GM12878 (cell line): ENCODE measurements around the gene MYH7B. TPM values are rescaled to one million over a fixed set of nuclear protein-coding genes. Genes with fewer than 3 reads are reported as not detected.

ENCODE experiments used
- ATAC-seq: fragments of 200-7000 bp; cut with Tn5 transposase; 3 replicates; pipeline ENCODE4 v1.9.1; 2020; ENCODE audit warnings: mild to moderate bottlenecking, moderate library complexity
- BruUV-seq: library from RNA; stranded (reverse); fragments of 400-500 nt; replicated peaks from 2 replicates; lab custom pipeline; 2021; lab: Mats Ljungman, UMichigan
- CTCF ChIA-PET: fragments of 300-600 bp; sonication (Branson Sonifier 250); formaldehyde crosslinking; extraction: SDS; loops from one replicate; lab custom pipeline; 2021; ENCODE audit warnings: inconsistent platforms; lab: Yijun Ruan, JAX
- POLR2A ChIA-PET: fragments of 350-600 bp; formaldehyde crosslinking; extraction: SDS; loops from one replicate; lab custom pipeline; 2021; ENCODE audit warnings: inconsistent platforms; lab: Charles Lee
- RAD21 ChIA-PET: fragments of 300-600 bp; sonication (Branson Sonifier 250); formaldehyde crosslinking; loops from one replicate; lab custom pipeline; 2023; ENCODE audit warnings: antibody characterized with exemption; ENCODE audit not compliant: unreplicated experiment; lab: Charles Lee
- SMC1A ChIA-PET: fragments of 300-600 bp; sonication (Branson Sonifier 250); formaldehyde crosslinking; loops from one replicate; lab custom pipeline; 2023; ENCODE audit not compliant: unreplicated experiment, uncharacterized antibody; lab: Charles Lee
- DNase-seq: peaks from one replicate; pipeline ENCODE4 v3.0.0-alpha.2; 2011; ENCODE audit warnings: low read depth, low spot score
- FAIRE-seq: peaks from 3 replicates; lab custom pipeline; 2011; peaks lifted over from hg19 to GRCh38; lab: Jason Lieb, UNC
- H2AFZ ChIP-seq: 2 replicates; pipeline ENCODE4 v1.6.0; 2011; ENCODE audit warnings: low read depth, low read length, control low read depth; ENCODE audit not compliant: control insufficient read depth
- H3K27ac ChIP-seq: 2 replicates; pipeline ENCODE4 v1.5.1; 2011; ENCODE audit warnings: control low read depth; ENCODE audit not compliant: control insufficient read depth, insufficient read depth
- H3K27me3 ChIP-seq, 2 experiments: replicated peaks in 1 of 2; 2 replicates each; pipeline versions ENCODE4 v1.6.0 to v1.6.1; 2011; ENCODE audit warnings: low read length in 1 of 2; ENCODE audit not compliant: control insufficient read depth in 2 of 2, insufficient read depth in 2 of 2
- H3K36me3 ChIP-seq, 2 experiments: 2 replicates each; pipeline ENCODE4 v1.5.1; 2011; ENCODE audit warnings: low read length in 1 of 2; ENCODE audit not compliant: control insufficient read depth in 2 of 2, insufficient read depth in 2 of 2
- H3K4me1 ChIP-seq: 2 replicates; pipeline ENCODE4 v1.6.1; 2011; ENCODE audit warnings: mild to moderate bottlenecking, low read length, moderate library complexity, mixed read lengths; ENCODE audit not compliant: control insufficient read depth, insufficient read depth
- H3K4me2 ChIP-seq: 2 replicates; pipeline ENCODE4 v1.6.0; 2011; ENCODE audit warnings: control low read depth; ENCODE audit not compliant: control insufficient read depth, insufficient read depth
- H3K4me3 ChIP-seq: fragments of 200-600 bp; sonication (generic); 2 replicates; pipeline ENCODE4 v1.5.1; 2016
- H3K79me2 ChIP-seq: 2 replicates; pipeline ENCODE4 v1.6.0; 2011; ENCODE audit warnings: low read length; ENCODE audit not compliant: control insufficient read depth, insufficient read depth
- H3K9ac ChIP-seq: 2 replicates; pipeline ENCODE4 v1.8.0; 2011; ENCODE audit warnings: low read length, control low read depth, mixed read lengths; ENCODE audit not compliant: control insufficient read depth, insufficient read depth
- H3K9me3 ChIP-seq: replicated peaks from 3 replicates; pipeline ENCODE4 v1.5.1; 2011; ENCODE audit warnings: mild to moderate bottlenecking, low read length; ENCODE audit not compliant: control insufficient read depth, insufficient read depth
- H4K20me1 ChIP-seq: 2 replicates; pipeline ENCODE4 v1.6.0; 2011; ENCODE audit not compliant: control insufficient read depth, insufficient read depth
- BACH1 ChIP-seq: fragments of 450-650 bp; IDR thresholded peaks from 2 replicates; pipeline ENCODE4 v1.6.1; 2017; ENCODE audit warnings: mild to moderate bottlenecking, borderline replicate concordance
- FOXM1 ChIP-seq: IDR thresholded peaks from 2 replicates; pipeline ENCODE4 v1.6.1; 2012; ENCODE audit warnings: low read depth, mild to moderate bottlenecking, inconsistent platforms, low read length, moderate library complexity
- IKZF1 ChIP-seq: fragments of 450-650 bp; conservative IDR thresholded peaks from 2 replicates; pipeline ENCODE4 v1.6.1; 2017; ENCODE audit warnings: antibody characterized with exemption, mild to moderate bottlenecking
- NR2C1 ChIP-seq: fragments of 450-650 bp; IDR thresholded peaks from 2 replicates; pipeline ENCODE4 v1.6.1; 2017; ENCODE audit warnings: antibody characterized with exemption, mild to moderate bottlenecking, moderate library complexity
- RAD21 ChIP-seq: IDR thresholded peaks from 2 replicates; pipeline ENCODE4 v1.6.1; 2011; ENCODE audit warnings: mild to moderate bottlenecking, low read depth, low read length, moderate library complexity; ENCODE audit not compliant: insufficient read depth
- RELA ChIP-seq: fragments of 450-650 bp; IDR thresholded peaks from 2 replicates; pipeline ENCODE4 v1.8.0; 2014; ENCODE audit warnings: borderline replicate concordance; ENCODE audit not compliant: partially characterized antibody
- SMAD1 ChIP-seq: fragments of 450-650 bp; IDR thresholded peaks from 2 replicates; pipeline ENCODE4 v1.6.1; 2018; ENCODE audit warnings: mild to moderate bottlenecking, low read depth; ENCODE audit not compliant: partially characterized antibody
- TCF3 ChIP-seq: IDR thresholded peaks from 2 replicates; pipeline ENCODE4 v1.6.1; 2012; ENCODE audit warnings: low read depth, mild to moderate bottlenecking, low read length, borderline replicate concordance; ENCODE audit not compliant: insufficient read depth
- TCF7 ChIP-seq: IDR thresholded peaks from 2 replicates; pipeline ENCODE4 v1.6.1; 2014; ENCODE audit warnings: antibody characterized with exemption, borderline replicate concordance
- ZNF207 ChIP-seq: fragments of 450-650 bp; IDR thresholded peaks from 2 replicates; pipeline ENCODE4 v1.6.1; 2014; ENCODE audit warnings: antibody characterized with exemption, mild to moderate bottlenecking, borderline replicate concordance
- ZNF384 ChIP-seq: IDR thresholded peaks from 2 replicates; pipeline ENCODE4 v1.6.1; 2012; ENCODE audit warnings: low read depth, mild to moderate bottlenecking, low read length, improper control_type of control experiment, borderline replicate concordance
- WGBS: methylation state at CpG from one replicate; pipeline ENCODE4 v1.1.6; 2016; ENCODE audit warnings: low lambda C conversion rate; ENCODE audit not compliant: insufficient replicate concordance, insufficient coverage; ENCODE audit errors: missing lambda C conversion rate; 5-methylcytosine and 5-hydroxymethylcytosine counted together
- in situ Hi-C: fragments of 300-500 bp; cut with MboI; formaldehyde crosslinking; loops from 9 replicates; pipeline ENCODE4 v1.14.3; 2018; ENCODE audit warnings: mixed read lengths
- intact Hi-C: fragments of 100-400 bp; cut with micrococcal nuclease; formaldehyde crosslinking; loops from one replicate; pipeline ENCODE4 v1.14.2; 2022; ENCODE audit not compliant: unreplicated experiment
- polyA plus RNA-seq, 11 experiments: library from polyadenylated mRNA; depleted of rRNA in 4 of 11; unstranded in 6 of 11; stranded (reverse) in 5 of 11; fragments of >200 nt; fragmentation: Nextera tagmentation in 4 of 11; fragmentation: Illumina TruSeq in 1 of 11; extraction: Ambion mirVana in 4 of 11; extraction: Trizol in 1 of 11; gene quantifications; 1 replicate in 1 of 11; 2 replicates in 10 of 11; pipeline versions ENCODE4 v1.2.1 to v1.2.3, GENCODE V29; 2011 to 2016; ENCODE audit warnings: inconsistent platforms in 2 of 11, missing spikeins in 2 of 11, low read depth in 1 of 11
- total RNA-seq, 4 experiments: library from RNA; depleted of rRNA in 3 of 4; stranded (reverse); fragments of >200 nt in 3 of 4; fragmentation: Illumina TruSeq in 1 of 4; extraction: Trizol in 1 of 4; gene quantifications; 2 replicates each; pipeline versions ENCODE4 v1.2.1 to v1.2.3, GENCODE V29; 2013 to 2021
- TF ChIP-seq, protein P1 (sequence below): fragments of 450-650 bp; formaldehyde crosslinking; IDR thresholded peaks from 2 replicates; pipeline ENCODE4 v1.5.0; 2022; ENCODE audit warnings: mild to moderate bottlenecking, missing genetic modification characterization
- TF ChIP-seq, protein P2 (sequence below): fragments of 450-650 bp; IDR thresholded peaks from 2 replicates; pipeline ENCODE4 v1.6.1; 2017; ENCODE audit warnings: low read depth, mild to moderate bottlenecking, moderate library complexity
- TF ChIP-seq, protein P3 (sequence below): IDR thresholded peaks from 2 replicates; pipeline ENCODE4 v1.6.1; 2011; ENCODE audit warnings: borderline replicate concordance, low read depth, mild to moderate bottlenecking, moderate library complexity, mixed read lengths, low read length; ENCODE audit not compliant: insufficient read depth; ENCODE audit errors: extremely low read length
- TF ChIP-seq, protein P4 (sequence below): fragments of 450-650 bp; IDR thresholded peaks from 2 replicates; pipeline ENCODE4 v1.6.1; 2017; ENCODE audit warnings: mild to moderate bottlenecking
- TF ChIP-seq, protein P5 (sequence below): IDR thresholded peaks from 2 replicates; pipeline ENCODE4 v1.6.1; 2011; ENCODE audit warnings: low read depth, mild to moderate bottlenecking, low read length, moderate library complexity, borderline replicate concordance; ENCODE audit errors: extremely low read depth

The MYH7B gene
- total and polyA plus RNA-seq, 10 of the 15 experiments (the other 5 are each of a cell fraction or from before 2014, with no cell fraction given) = 0.01 to 0.40 (median 0.20) TPM; not detected in 3

DNA sequence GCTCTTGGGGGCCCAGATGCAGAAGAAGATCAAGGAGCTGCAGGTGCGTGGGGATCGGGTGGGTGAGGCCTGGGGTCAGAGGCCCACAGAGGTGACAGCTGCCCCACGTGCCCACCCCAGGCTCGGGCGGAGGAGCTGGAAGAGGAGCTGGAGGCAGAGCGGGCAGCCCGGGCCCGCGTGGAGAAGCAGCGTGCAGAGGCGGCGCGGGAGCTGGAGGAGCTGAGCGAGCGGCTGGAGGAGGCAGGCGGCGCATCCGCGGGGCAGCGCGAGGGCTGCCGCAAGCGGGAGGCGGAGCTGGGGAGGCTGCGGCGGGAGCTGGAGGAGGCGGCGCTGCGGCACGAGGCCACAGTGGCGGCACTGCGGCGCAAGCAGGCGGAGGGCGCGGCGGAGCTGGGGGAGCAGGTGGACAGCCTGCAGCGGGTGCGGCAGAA, 41.5 kb downstream of the MYH7B start:
- ChIA-PET RAD21 (no interaction called here), CTCF (no interaction called here), POLR2A (interaction anchor here (0.6 kb wide), 1 partner anchor 135 kb away, joined by 3 read pairs; no protein-coding TSS in a partner anchor), SMC1A (no interaction called here)
- no TSS peak for BruUV-seq
- Histone ChIP-seq H3K4me2 (no peak overlapping the region), H4K20me1 (no peaks in the 10 kb centered on the region), H3K4me3 (no peak overlapping the region), H3K27ac (no peak overlapping the region), H3K36me3 (peaks cover 0 to 19% of the 10 kb centered on the region in 2 experiments; a peak in 3 of 4 replicates), H3K27me3 (no peaks in the 10 kb centered on the region), H3K79me2 (no peaks in the 10 kb centered on the region), H3K9me3 (no peaks in the 10 kb centered on the region), H2AFZ (no peak overlapping the region), H3K9ac (no peak overlapping the region), H3K4me1 (no peaks in the 10 kb centered on the region)
- FAIRE-seq (no peak), DNase-seq (no peak), ATAC-seq (no peak)
- in situ Hi-C loops (no loop called here), intact Hi-C loops (no loop called here)
- 96% methylated on average over 29 of the region's 39 CpGs for WGBS
- TF ChIP-seq ZNF207 (no peak), RAD21 (no peak), IKZF1 (no peak), ZNF384 (no peak), TCF7 (no peak), FOXM1 (no peak), TCF3 (no peak), SMAD1 (no peak), BACH1 (no peak), RELA (no peak), NR2C1 (no peak)
- TF ChIP-seq, protein P1, sequence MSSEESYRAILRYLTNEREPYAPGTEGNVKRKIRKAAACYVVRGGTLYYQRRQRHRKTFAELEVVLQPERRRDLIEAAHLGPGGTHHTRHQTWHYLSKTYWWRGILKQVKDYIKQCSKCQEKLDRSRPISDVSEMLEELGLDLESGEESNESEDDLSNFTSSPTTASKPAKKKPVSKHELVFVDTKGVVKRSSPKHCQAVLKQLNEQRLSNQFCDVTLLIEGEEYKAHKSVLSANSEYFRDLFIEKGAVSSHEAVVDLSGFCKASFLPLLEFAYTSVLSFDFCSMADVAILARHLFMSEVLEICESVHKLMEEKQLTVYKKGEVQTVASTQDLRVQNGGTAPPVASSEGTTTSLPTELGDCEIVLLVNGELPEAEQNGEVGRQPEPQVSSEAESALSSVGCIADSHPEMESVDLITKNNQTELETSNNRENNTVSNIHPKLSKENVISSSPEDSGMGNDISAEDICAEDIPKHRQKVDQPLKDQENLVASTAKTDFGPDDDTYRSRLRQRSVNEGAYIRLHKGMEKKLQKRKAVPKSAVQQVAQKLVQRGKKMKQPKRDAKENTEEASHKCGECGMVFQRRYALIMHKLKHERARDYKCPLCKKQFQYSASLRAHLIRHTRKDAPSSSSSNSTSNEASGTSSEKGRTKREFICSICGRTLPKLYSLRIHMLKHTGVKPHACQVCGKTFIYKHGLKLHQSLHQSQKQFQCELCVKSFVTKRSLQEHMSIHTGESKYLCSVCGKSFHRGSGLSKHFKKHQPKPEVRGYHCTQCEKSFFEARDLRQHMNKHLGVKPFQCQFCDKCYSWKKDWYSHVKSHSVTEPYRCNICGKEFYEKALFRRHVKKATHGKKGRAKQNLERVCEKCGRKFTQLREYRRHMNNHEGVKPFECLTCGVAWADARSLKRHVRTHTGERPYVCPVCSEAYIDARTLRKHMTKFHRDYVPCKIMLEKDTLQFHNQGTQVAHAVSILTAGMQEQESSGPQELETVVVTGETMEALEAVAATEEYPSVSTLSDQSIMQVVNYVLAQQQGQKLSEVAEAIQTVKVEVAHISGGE (CRISPR knock-in tag) = no peak
- TF ChIP-seq, protein P2, sequence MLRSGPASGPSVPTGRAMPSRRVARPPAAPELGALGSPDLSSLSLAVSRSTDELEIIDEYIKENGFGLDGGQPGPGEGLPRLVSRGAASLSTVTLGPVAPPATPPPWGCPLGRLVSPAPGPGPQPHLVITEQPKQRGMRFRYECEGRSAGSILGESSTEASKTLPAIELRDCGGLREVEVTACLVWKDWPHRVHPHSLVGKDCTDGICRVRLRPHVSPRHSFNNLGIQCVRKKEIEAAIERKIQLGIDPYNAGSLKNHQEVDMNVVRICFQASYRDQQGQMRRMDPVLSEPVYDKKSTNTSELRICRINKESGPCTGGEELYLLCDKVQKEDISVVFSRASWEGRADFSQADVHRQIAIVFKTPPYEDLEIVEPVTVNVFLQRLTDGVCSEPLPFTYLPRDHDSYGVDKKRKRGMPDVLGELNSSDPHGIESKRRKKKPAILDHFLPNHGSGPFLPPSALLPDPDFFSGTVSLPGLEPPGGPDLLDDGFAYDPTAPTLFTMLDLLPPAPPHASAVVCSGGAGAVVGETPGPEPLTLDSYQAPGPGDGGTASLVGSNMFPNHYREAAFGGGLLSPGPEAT = no peak
- TF ChIP-seq, protein P3, sequence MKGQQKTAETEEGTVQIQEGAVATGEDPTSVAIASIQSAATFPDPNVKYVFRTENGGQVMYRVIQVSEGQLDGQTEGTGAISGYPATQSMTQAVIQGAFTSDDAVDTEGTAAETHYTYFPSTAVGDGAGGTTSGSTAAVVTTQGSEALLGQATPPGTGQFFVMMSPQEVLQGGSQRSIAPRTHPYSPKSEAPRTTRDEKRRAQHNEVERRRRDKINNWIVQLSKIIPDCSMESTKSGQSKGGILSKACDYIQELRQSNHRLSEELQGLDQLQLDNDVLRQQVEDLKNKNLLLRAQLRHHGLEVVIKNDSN = no peak
- TF ChIP-seq, protein P4, sequence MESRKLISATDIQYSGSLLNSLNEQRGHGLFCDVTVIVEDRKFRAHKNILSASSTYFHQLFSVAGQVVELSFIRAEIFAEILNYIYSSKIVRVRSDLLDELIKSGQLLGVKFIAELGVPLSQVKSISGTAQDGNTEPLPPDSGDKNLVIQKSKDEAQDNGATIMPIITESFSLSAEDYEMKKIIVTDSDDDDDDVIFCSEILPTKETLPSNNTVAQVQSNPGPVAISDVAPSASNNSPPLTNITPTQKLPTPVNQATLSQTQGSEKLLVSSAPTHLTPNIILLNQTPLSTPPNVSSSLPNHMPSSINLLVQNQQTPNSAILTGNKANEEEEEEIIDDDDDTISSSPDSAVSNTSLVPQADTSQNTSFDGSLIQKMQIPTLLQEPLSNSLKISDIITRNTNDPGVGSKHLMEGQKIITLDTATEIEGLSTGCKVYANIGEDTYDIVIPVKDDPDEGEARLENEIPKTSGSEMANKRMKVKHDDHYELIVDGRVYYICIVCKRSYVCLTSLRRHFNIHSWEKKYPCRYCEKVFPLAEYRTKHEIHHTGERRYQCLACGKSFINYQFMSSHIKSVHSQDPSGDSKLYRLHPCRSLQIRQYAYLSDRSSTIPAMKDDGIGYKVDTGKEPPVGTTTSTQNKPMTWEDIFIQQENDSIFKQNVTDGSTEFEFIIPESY = no peak
- TF ChIP-seq, protein P5, sequence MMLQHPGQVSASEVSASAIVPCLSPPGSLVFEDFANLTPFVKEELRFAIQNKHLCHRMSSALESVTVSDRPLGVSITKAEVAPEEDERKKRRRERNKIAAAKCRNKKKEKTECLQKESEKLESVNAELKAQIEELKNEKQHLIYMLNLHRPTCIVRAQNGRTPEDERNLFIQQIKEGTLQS = no peak
